Fibroblast of villous mesenchyme (primary cell): ENCODE measurements around the gene AFF3. TPM values are rescaled to one million over a fixed set of nuclear protein-coding genes. Genes with fewer than 3 reads are reported as not detected.

Experiments
- DNase-seq: peaks from one replicate; pipeline ENCODE4 v3.0.0-alpha.2; 2010; ENCODE audit warnings: low read depth
- H3K4me3 ChIP-seq: 2 replicates; pipeline ENCODE4 v1.5.1; 2011; ENCODE audit warnings: low read depth, mild to moderate bottlenecking, low read length
- CTCF ChIP-seq: IDR thresholded peaks from 2 replicates; pipeline ENCODE4 v1.5.1; 2012; ENCODE audit warnings: low read depth, mild to moderate bottlenecking, low read length; ENCODE audit not compliant: insufficient read depth
- total RNA-seq: library from RNA; depleted of rRNA; stranded (reverse); fragments of >200 nt; gene quantifications from 2 replicates; pipeline ENCODE4 v1.2.3, GENCODE V29; 2012

AFF3 gene
- total RNA-seq, 1 donor, result 19.4 TPM

- DNase-seq, result no peak
- no peak for TF ChIP-seq CTCF
- H3K4me3 ChIP-seq, result no peak overlapping the region
Observed at GRCh38 chr2:99714349-99714748, 428.0 kb downstream of the AFF3 start.

- no peak for TF ChIP-seq CTCF
- no peak overlapping the region for H3K4me3 ChIP-seq
- no peak for DNase-seq
Observed at GRCh38 chr2:99711144-99711543, 431.2 kb downstream of the AFF3 start.

GRCh38 chr2:99710721-99711120 lies 431.7 kb downstream of the AFF3 start:
- no peak for TF ChIP-seq CTCF
- DNase-seq, result no peak
- no peak overlapping the region for H3K4me3 ChIP-seq

- no peak overlapping the region for H3K4me3 ChIP-seq
- no peak for TF ChIP-seq CTCF
- no peak for DNase-seq
Observed at GRCh38 chr2:99709229-99709628, 433.2 kb downstream of the AFF3 start.

GRCh38 chr2:99708231-99708630 lies 434.2 kb downstream of the AFF3 start:
- no peak for TF ChIP-seq CTCF
- DNase-seq, result no peak
- no peak overlapping the region for H3K4me3 ChIP-seq

- no peak for TF ChIP-seq CTCF
- no peak overlapping the region for H3K4me3 ChIP-seq
- DNase-seq, result peak; percentile 55
Observed at GRCh38 chr2:99707592-99707991, 434.8 kb downstream of the AFF3 start.

GRCh38 chr2:99706735-99707134 lies 435.7 kb downstream of the AFF3 start:
- no peak overlapping the region for H3K4me3 ChIP-seq
- no peak for DNase-seq
- TF ChIP-seq CTCF, result no peak
